Gastrocnemius medialis (tissue), 4 donors: ENCODE measurements around the gene RGS8. TPM values are rescaled to one million over a fixed set of nuclear protein-coding genes. Genes with fewer than 3 reads are reported as not detected.

ENCODE experiments used
- ATAC-seq, 2 donors: fragments of 150-250 bp; one replicate each; pipeline ENCODE4 v1.9.1; 2016
- DNase-seq, 2 donors: peaks; one replicate each; pipeline ENCODE4 v3.0.0-alpha.2; 2019
- H3K27ac ChIP-seq, 4 donors: fragments of 200-600 bp; sonication (generic); 1 replicate in 1 of 4; 2 replicates in 3 of 4; pipeline ENCODE4 v1.5.1; 2016 to 2018; ENCODE audit warnings: mild to moderate bottlenecking in 2 of 4, moderate library complexity in 1 of 4
- H3K27me3 ChIP-seq, 3 donors: fragments of 200-600 bp; sonication (generic) in 2 of 3; 1 replicate in 1 of 3; 2 replicates in 2 of 3; pipeline versions ENCODE4 v1.5.1 to v1.6.0; 2016 to 2019; ENCODE audit warnings: mild to moderate bottlenecking in 1 of 3, moderate library complexity in 1 of 3
- H3K36me3 ChIP-seq, 2 donors: fragments of 200-600 bp; sonication (generic) in 1 of 2; one replicate each; pipeline ENCODE4 v1.5.1; 2017 to 2018
- H3K4me1 ChIP-seq, 2 donors: fragments of 200-600 bp; sonication (generic) in 1 of 2; one replicate each; pipeline ENCODE4 v1.5.1; 2016 to 2017; ENCODE audit warnings: mild to moderate bottlenecking in 2 of 2
- H3K4me3 ChIP-seq, 4 donors: fragments of 200-600 bp; sonication (generic) in 3 of 4; 1 replicate in 1 of 4; 2 replicates in 3 of 4; pipeline ENCODE4 v1.5.1; 2016 to 2019; ENCODE audit warnings: mild to moderate bottlenecking in 2 of 4
- H3K9me3 ChIP-seq, 3 donors: fragments of 200-600 bp; sonication (generic) in 2 of 3; 1 replicate in 1 of 3; 2 replicates in 2 of 3; pipeline ENCODE4 v1.5.1; 2016 to 2019
- CTCF ChIP-seq, 5 experiments: fragments of 450-650 bp in 3 of 5; fragments of 200-600 bp in 2 of 5; sonication (generic) in 2 of 5; IDR thresholded peaks in 4 of 5; conservative IDR thresholded peaks in 1 of 5; 1 replicate in 4 of 5; 2 replicates in 1 of 5; pipeline ENCODE4 v1.5.1; 2016 to 2019; ENCODE audit warnings: antibody characterized with exemption in 5 of 5, mild to moderate bottlenecking in 3 of 5, moderate library complexity in 3 of 5
- POLR2A ChIP-seq, 2 donors: fragments of 450-650 bp; IDR thresholded peaks; one replicate each; pipeline ENCODE4 v1.6.1; 2017; ENCODE audit warnings: antibody characterized with exemption in 2 of 2, mild to moderate bottlenecking in 2 of 2, moderate library complexity in 2 of 2
- in situ Hi-C, 4 donors: fragments of 200-750 bp; cut with MboI; loops; one replicate each; pipeline versions ENCODE4 v1.15.0 to v1.8.0; 2017; ENCODE audit warnings: low sequenced_read_pairs in 4 of 4
- intact Hi-C: fragments of 100-400 bp; cut with DNase I; formaldehyde crosslinking; loops from one replicate; pipeline ENCODE4 v1.15.1; 2023; ENCODE audit warnings: low total_unique reads
- total RNA-seq, 4 donors: library from RNA; depleted of rRNA; stranded (reverse); fragments of >200 nt; gene quantifications; one replicate each; pipeline versions ENCODE4 v1.1.0 to v1.2.3, GENCODE V29; 2016

The RGS8 gene
- total RNA-seq, 4 donors from 2014 or later: not detected

- Histone ChIP-seq H3K27ac (no peak overlapping the region), H3K27me3 (no peaks in the 10 kb centered on the region), H3K36me3 (no peaks in the 10 kb centered on the region), H3K4me3 (no peak overlapping the region), H3K4me1 (no peaks in the 10 kb centered on the region), H3K9me3 (no peaks in the 10 kb centered on the region)
- intact Hi-C loops (no loop called here), in situ Hi-C loops (no loop called here)
- DNase-seq (no peak), ATAC-seq (no peak)
- TF ChIP-seq POLR2A (IDR thresholded peaks at IDR 0.05) (no peak), CTCF (IDR thresholded peaks at IDR 0.05 in 4 of 5, conservative IDR thresholded peaks at IDR 0.05 in 1 of 5) (no peak)
Measured at GRCh38 chr1:182644886-182645285, 39.5 kb downstream of the RGS8 start.

DNA sequence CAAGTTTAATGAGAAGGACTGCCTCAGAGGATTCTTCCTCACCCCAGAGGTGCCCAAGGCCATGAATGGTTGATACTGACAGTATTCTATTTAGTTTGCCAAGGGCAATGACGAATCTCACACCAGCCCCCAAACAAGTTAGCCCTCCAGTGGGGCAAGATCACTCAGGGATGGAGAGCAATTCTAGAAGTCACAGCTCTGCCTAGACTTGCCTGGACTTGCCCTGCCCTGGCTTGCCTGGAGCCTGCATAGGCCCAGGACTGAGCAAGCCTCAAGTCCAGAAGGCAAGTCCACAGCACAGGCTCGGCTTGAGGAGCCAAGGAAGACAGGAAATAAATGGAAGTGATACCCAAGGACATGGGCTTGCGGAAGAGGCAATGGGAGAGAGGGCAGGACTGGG is 40.7 kb downstream of the RGS8 start:
- Histone ChIP-seq H3K4me1 (no peaks in the 10 kb centered on the region), H3K27ac (no peak overlapping the region), H3K9me3 (no peaks in the 10 kb centered on the region), H3K36me3 (no peaks in the 10 kb centered on the region), H3K4me3 (no peak overlapping the region), H3K27me3 (no peaks in the 10 kb centered on the region)
- ATAC-seq (no peak), DNase-seq (no peak)
- intact Hi-C loops (no loop called here), in situ Hi-C loops (no loop called here)
- TF ChIP-seq CTCF (IDR thresholded peaks at IDR 0.05 in 4 of 5, conservative IDR thresholded peaks at IDR 0.05 in 1 of 5) (no peak), POLR2A (IDR thresholded peaks at IDR 0.05) (no peak)

DNA sequence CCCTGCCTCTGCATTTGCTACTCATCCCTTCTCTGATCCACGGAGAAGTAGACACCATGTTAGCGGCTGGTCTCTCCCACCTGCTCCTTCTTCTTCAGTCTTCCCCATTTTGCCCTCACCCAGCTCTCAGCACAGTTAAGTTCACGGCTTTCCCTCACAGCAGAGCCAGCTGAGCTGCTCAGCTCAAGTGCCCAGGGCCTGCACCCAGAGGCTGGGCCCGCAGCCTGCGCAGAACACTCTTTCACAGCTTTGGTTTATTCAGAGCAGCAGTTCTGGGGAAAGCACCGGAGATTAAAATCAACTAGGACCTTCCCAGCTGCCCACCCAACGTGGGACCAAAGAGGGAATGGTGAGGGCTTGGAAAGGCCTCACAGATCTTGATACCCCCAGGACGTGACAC is 41.9 kb downstream of the RGS8 start:
- H3K4me1 ChIP-seq: no peaks in the 10 kb centered on the region
- H3K4me3 ChIP-seq: no peak overlapping the region
- in situ Hi-C loops: no loop called here
- no peak overlapping the region for H3K27ac ChIP-seq
- H3K9me3 ChIP-seq: no peaks in the 10 kb centered on the region
- DNase-seq: no peak
- TF ChIP-seq CTCF (IDR thresholded peaks at IDR 0.05 in 4 of 5, conservative IDR thresholded peaks at IDR 0.05 in 1 of 5) (no peak), POLR2A (IDR thresholded peaks at IDR 0.05) (no peak)
- H3K27me3 ChIP-seq: no peaks in the 10 kb centered on the region
- no peaks in the 10 kb centered on the region for H3K36me3 ChIP-seq
- no peak for ATAC-seq
- intact Hi-C loops: no loop called here

DNA sequence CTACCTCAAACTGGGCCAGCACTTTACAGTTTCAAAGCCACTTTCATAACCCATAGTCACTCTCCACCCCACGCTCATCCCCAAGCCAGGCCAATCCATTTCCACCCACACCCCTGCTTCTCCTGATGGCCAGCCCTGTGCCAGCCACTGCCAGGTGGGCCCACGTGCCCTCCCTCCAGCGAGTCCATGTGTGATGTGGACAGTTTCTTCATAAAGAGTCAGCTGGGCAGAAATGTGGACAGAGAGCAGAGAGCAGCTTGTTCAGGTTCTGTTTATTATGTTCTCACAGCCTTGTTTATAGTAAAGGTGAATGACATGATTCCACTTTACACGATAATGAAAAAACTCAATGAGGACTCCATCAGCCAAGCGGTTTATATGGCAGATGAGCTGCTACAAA is 42.8 kb downstream of the RGS8 start:
- intact Hi-C loops: no loop called here
- no peaks in the 10 kb centered on the region for H3K27me3 ChIP-seq
- H3K36me3 ChIP-seq: no peaks in the 10 kb centered on the region
- DNase-seq: no peak
- H3K4me3 ChIP-seq: no peak overlapping the region
- H3K9me3 ChIP-seq: no peaks in the 10 kb centered on the region
- H3K27ac ChIP-seq: no peak overlapping the region
- ATAC-seq: no peak
- TF ChIP-seq CTCF (IDR thresholded peaks at IDR 0.05 in 4 of 5, conservative IDR thresholded peaks at IDR 0.05 in 1 of 5) (no peak), POLR2A (IDR thresholded peaks at IDR 0.05) (no peak)
- no peaks in the 10 kb centered on the region for H3K4me1 ChIP-seq
- in situ Hi-C loops: no loop called here

GRCh38 chr1:182639330-182639729 is 45.1 kb downstream of the RGS8 start:
- in situ Hi-C loops (no loop called here), intact Hi-C loops (no loop called here)
- no peaks in the 10 kb centered on the region for H3K27me3 ChIP-seq
- H3K27ac ChIP-seq: no peak overlapping the region
- no peak for TF ChIP-seq CTCF (IDR thresholded peaks at IDR 0.05 in 4 of 5, conservative IDR thresholded peaks at IDR 0.05 in 1 of 5)
- TF ChIP-seq POLR2A (IDR thresholded peaks at IDR 0.05): no peak
- no peak for ATAC-seq
- H3K36me3 ChIP-seq: no peaks in the 10 kb centered on the region
- no peaks in the 10 kb centered on the region for H3K4me1 ChIP-seq
- no peak overlapping the region for H3K4me3 ChIP-seq
- no peaks in the 10 kb centered on the region for H3K9me3 ChIP-seq
- DNase-seq: no peak
